Motor neuron (in vitro differentiated cells): Measurements from ENCODE around the gene HCFC1R1. TPM values are rescaled to one million over a fixed set of nuclear protein-coding genes. Genes with fewer than 3 reads are reported as not detected.

ENCODE experiments used
- ATAC-seq, 8 experiments: fragments of 200-7000 bp; cut with Tn5 transposase; replicated peaks in 6 of 8; 2 replicates each; pipeline ENCODE4 v1.8.0; 2021; ENCODE audit warnings: mild to moderate bottlenecking in 8 of 8, moderate library complexity in 8 of 8
- H3K27ac ChIP-seq, 2 donors: fragments of 250-450 bp; sonication (Bioruptor Pico); 2 replicates each; pipeline ENCODE4 v1.9.0; 2021; ENCODE audit warnings: antibody characterized with exemption in 2 of 2, mild to moderate bottlenecking in 2 of 2, moderate library complexity in 1 of 2
- H3K4me1 ChIP-seq, 2 donors: fragments of 250-450 bp; sonication (Bioruptor Pico); replicated peaks in 1 of 2; 2 replicates each; pipeline ENCODE4 v1.6.1; 2021; ENCODE audit warnings: antibody characterized with exemption in 2 of 2, mild to moderate bottlenecking in 2 of 2, moderate library complexity in 1 of 2
- H3K4me3 ChIP-seq, 5 donors: fragments of 250-450 bp; sonication (Bioruptor Pico); 2 replicates each; pipeline ENCODE4 v1.9.0; 2021; ENCODE audit warnings: antibody characterized with exemption in 5 of 5, mild to moderate bottlenecking in 5 of 5, moderate library complexity in 4 of 5
- WGBS, 10 experiments: fragments of 450-650 bp; shearing (Covaris generic); methylation state at CpG; one replicate each; pipeline ENCODE4 v1.0.0; 2022; 5-methylcytosine and 5-hydroxymethylcytosine counted together
- in situ Hi-C, 9 experiments: fragments of 400-800 bp; cut with MboI; loops; one replicate each; pipeline ENCODE4 v1.15.0; 2021; ENCODE audit warnings: low sequenced_read_pairs in 9 of 9, low pct_unique_long_range_greater_than_20kb in 2 of 9; ENCODE audit not compliant: unreplicated experiment in 9 of 9
- total RNA-seq, 8 experiments: library from RNA; unstranded; fragments of 300-600 nt; gene quantifications; 2 replicates each; pipeline versions ENCODE4 v1.2.3 to v1.2.4, GENCODE V29; 2022

The HCFC1R1 gene
- total RNA-seq, 8 experiments from 2014 or later: 30.2 to 71.4 (median 40.8) TPM

DNA sequence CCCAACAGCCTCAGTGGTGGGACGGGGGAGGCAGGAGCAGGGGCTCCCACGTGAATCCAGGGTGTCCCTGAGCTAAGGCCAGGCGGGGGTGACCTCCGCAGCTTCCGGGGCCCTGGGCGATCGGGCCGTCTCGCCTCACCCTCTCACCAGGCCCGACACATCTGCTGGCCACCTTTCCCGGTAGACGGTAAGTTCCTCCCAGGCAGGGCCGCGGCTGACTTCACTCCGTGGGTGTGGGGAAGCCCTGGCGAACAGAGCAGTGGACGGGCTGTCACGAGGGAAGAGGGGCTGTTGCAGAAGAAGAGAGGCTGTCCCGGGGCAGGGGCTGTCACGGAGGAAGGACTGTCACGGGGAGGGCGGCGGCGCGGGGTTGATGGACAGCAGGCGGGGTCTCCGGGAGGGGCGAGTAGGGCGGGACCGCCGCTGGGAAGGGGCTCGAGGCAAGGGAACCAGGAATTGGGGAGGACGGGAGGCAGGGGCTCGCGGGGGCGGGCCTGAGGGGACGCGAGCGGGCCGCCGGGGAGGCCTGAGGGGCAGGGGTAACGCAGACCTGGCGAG, 44.0 kb downstream of the HCFC1R1 start:
- H3K27ac ChIP-seq: no peak overlapping the region
- peak overlapping the region; percentile 48 to 77 (median 61) for H3K4me3 ChIP-seq
- H3K4me1 ChIP-seq: peaks cover 7 to 15% of the 10 kb centered on the region in 2 donors
- ATAC-seq: peak in 3 of 8 experiments; percentile 9 to 29 (median 10)
- 0 to 4% methylated on average over 1 to 7 of the region's 43 CpGs; no CpG with 5 or more reads in 8 of the 10 experiments for WGBS, 10 experiments
- in situ Hi-C loops: no loop called here

- in situ Hi-C loops: no loop called here
- ATAC-seq: no peak
- WGBS, 10 experiments: 57 to 100% (median 88%) methylated on average over 1 to 3 of the region's 6 CpGs; no CpG with 5 or more reads in 3 of the 10 experiments
- Histone ChIP-seq H3K4me1 (peaks cover 7 to 15% of the 10 kb centered on the region in 2 donors), H3K27ac (no peak overlapping the region), H3K4me3 (no peak overlapping the region)
Observed at GRCh38 chr16:2977440-2977839, 46.3 kb downstream of the HCFC1R1 start.

GRCh38 chr16:2976673-2977072, 47.1 kb downstream of the HCFC1R1 start:
- peaks cover 7 to 12% of the 10 kb centered on the region in 2 donors for H3K4me1 ChIP-seq
- in situ Hi-C loops: no loop called here
- ATAC-seq: no peak
- no peak overlapping the region for H3K27ac ChIP-seq
- H3K4me3 ChIP-seq: no peak overlapping the region
- WGBS, 10 experiments: no CpG with 5 or more reads among the region's 15 CpGs

DNA sequence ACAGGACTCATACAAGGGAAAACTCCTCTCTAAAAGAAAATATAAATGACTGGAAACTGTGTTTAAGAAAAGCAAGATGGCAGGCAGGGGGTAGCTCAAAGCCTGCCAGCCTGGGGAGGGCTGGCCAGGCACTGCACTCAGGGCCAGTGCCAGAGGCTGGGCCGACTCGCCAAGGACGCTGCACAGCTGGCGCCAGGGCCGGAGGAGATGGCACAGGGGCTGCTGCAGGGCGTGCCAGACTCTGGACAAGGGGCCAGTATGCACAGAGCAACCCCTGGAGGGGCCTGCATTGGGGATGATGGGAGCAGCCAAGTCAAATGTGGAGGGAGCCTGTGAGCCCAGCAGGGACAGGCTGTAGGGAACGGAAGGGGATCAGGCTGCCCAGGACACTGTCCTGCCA, 47.5 kb downstream of the HCFC1R1 start:
- WGBS, 10 experiments: 90 to 100% methylated on average over 2 to 5 of the region's 7 CpGs; no CpG with 5 or more reads in 8 of the 10 experiments
- in situ Hi-C loops: no loop called here
- Histone ChIP-seq H3K4me1 (peaks cover 5 to 7% of the 10 kb centered on the region in 2 donors), H3K4me3 (no peak overlapping the region), H3K27ac (no peak overlapping the region)
- ATAC-seq: no peak

- no peak overlapping the region for H3K4me3 ChIP-seq
- in situ Hi-C loops: no loop called here
- no peak for ATAC-seq
- WGBS, 10 experiments: 96 to 100% (median 99%) methylated on average over 1 to 9 of the region's 28 CpGs; no CpG with 5 or more reads in 6 of the 10 experiments
- H3K27ac ChIP-seq: no peak overlapping the region
- H3K4me1 ChIP-seq: peaks cover 6 to 9% of the 10 kb centered on the region in 2 donors
Observed at GRCh38 chr16:2975161-2975795, 48.5 kb downstream of the HCFC1R1 start.

GRCh38 chr16:2974319-2975056, 49.3 kb downstream of the HCFC1R1 start:
- Histone ChIP-seq H3K4me3 (no peak overlapping the region), H3K27ac (no peak overlapping the region), H3K4me1 (peaks cover 8% of the 10 kb centered on the region in 2 donors)
- no peak for ATAC-seq
- 86 to 100% methylated on average over 1 of the region's 15 CpGs; no CpG with 5 or more reads in 8 of the 10 experiments for WGBS, 10 experiments
- in situ Hi-C loops: no loop called here

- in situ Hi-C loops: no loop called here
- H3K4me1 ChIP-seq: peaks cover 8% of the 10 kb centered on the region in 2 donors
- H3K27ac ChIP-seq: no peak overlapping the region
- ATAC-seq: no peak
- H3K4me3 ChIP-seq: no peak overlapping the region
- 87 to 93% (median 87%) methylated on average over 3 to 4 of the region's 17 CpGs; no CpG with 5 or more reads in 7 of the 10 experiments for WGBS, 10 experiments
Observed at GRCh38 chr16:2973605-2974318, 50.0 kb downstream of the HCFC1R1 start.

- ATAC-seq: no peak
- 100% methylated on average over 2 of the region's 5 CpGs; no CpG with 5 or more reads in 9 of the 10 experiments for WGBS, 10 experiments
- Histone ChIP-seq H3K4me3 (no peak overlapping the region), H3K4me1 (peaks cover 8 to 13% of the 10 kb centered on the region in 2 donors), H3K27ac (no peak overlapping the region)
- in situ Hi-C loops: no loop called here
Observed at GRCh38 chr16:2973093-2973492, 50.6 kb downstream of the HCFC1R1 start.

Other genes starting within 250 kb of the HCFC1R1 start
- gene ELOB, start 246.7 kb downstream of the HCFC1R1 start, total RNA-seq: 100 to 1,000 TPM; 244 to 395 (median 281) TPM
- under 1 TPM in 4 of 8 experiments, not detected in 4; 0.22 to 0.51 (median 0.33) TPM for gene PRSS33, start 236.4 kb downstream of the HCFC1R1 start, total RNA-seq
- gene PRSS41, start 225.5 kb downstream of the HCFC1R1 start, total RNA-seq: not detected
- 1 to 10 TPM in 2 of 8 experiments, not detected in 6; 1.5 to 1.8 TPM for gene PRSS21, start 206.7 kb downstream of the HCFC1R1 start, total RNA-seq
- gene ZG16B, start 193.6 kb downstream of the HCFC1R1 start, total RNA-seq: 1 to 10 TPM in 3 of 8 experiments, under 1 TPM in 1, not detected in 4; 0.54 to 1.4 (median 1.2) TPM
- 1 to 10 TPM in 1 of 8 experiments, under 1 TPM in 1, not detected in 6; 0.81 to 1.0 TPM for gene PRSS22, start 165.8 kb downstream of the HCFC1R1 start, total RNA-seq
- 100 to 1,000 TPM in 1 of 8 experiments, 10 to 100 TPM in 7; 41.6 to 136 (median 49.4) TPM for gene FLYWCH2, start 140.7 kb downstream of the HCFC1R1 start, total RNA-seq
- gene FLYWCH1, start 112.0 kb downstream of the HCFC1R1 start, total RNA-seq: 10 to 100 TPM; 15.0 to 55.9 (median 23.0) TPM
- 1 to 10 TPM in 5 of 8 experiments, under 1 TPM in 3; 0.36 to 5.3 (median 1.6) TPM for gene KREMEN2, start 59.7 kb downstream of the HCFC1R1 start, total RNA-seq
- gene PAQR4, start 54.6 kb downstream of the HCFC1R1 start, total RNA-seq: 10 to 100 TPM in 7 of 8 experiments, 1 to 10 TPM in 1; 1.6 to 36.4 (median 16.8) TPM
- 10 to 100 TPM in 3 of 8 experiments, 1 to 10 TPM in 4, under 1 TPM in 1; 0.36 to 48.7 (median 3.6) TPM for gene PKMYT1, start 43.5 kb downstream of the HCFC1R1 start, total RNA-seq
- 1 to 10 TPM in 1 of 8 experiments, under 1 TPM in 7; 0.15 to 1.9 (median 0.32) TPM for gene CLDN9, start 11.0 kb downstream of the HCFC1R1 start, total RNA-seq
- gene CLDN6, start 5.8 kb downstream of the HCFC1R1 start, total RNA-seq: 1 to 10 TPM in 4 of 8 experiments, under 1 TPM in 4; 0.27 to 6.0 (median 1.3) TPM
- gene TNFRSF12A, start 3.6 kb downstream of the HCFC1R1 start, total RNA-seq: 100 to 1,000 TPM in 1 of 8 experiments, 10 to 100 TPM in 4, 1 to 10 TPM in 3; 4.3 to 144 (median 14.3) TPM
- 10 to 100 TPM in 6 of 8 experiments, 1 to 10 TPM in 2; 6.8 to 32.1 (median 14.0) TPM for gene THOC6, start 93 bp upstream of the HCFC1R1 start, total RNA-seq
- under 1 TPM; 0.11 to 0.95 (median 0.21) TPM for gene BICDL2, start 13.0 kb upstream of the HCFC1R1 start, total RNA-seq
- 1 to 10 TPM in 3 of 8 experiments, under 1 TPM in 5; 0.11 to 1.7 (median 0.75) TPM for gene MMP25, start 22.6 kb upstream of the HCFC1R1 start, total RNA-seq
- gene IL32, start 41.7 kb upstream of the HCFC1R1 start, total RNA-seq: 10 to 100 TPM in 3 of 8 experiments, 1 to 10 TPM in 3, under 1 TPM in 2; 0.22 to 41.3 (median 4.0) TPM
- gene ZSCAN10, start 75.4 kb upstream of the HCFC1R1 start, total RNA-seq: under 1 TPM in 6 of 8 experiments, not detected in 2; 0.17 to 0.71 (median 0.40) TPM
- 10 to 100 TPM in 7 of 8 experiments, 1 to 10 TPM in 1; 7.8 to 19.2 (median 14.9) TPM for gene ZNF205, start 88.6 kb upstream of the HCFC1R1 start, total RNA-seq
- gene ZNF213, start 111.1 kb upstream of the HCFC1R1 start, total RNA-seq: 1 to 10 TPM; 2.6 to 9.6 (median 6.5) TPM
- 1 to 10 TPM in 1 of 8 experiments, under 1 TPM in 3, not detected in 4; 0.32 to 1.4 (median 0.85) TPM for gene OR1F1, start 164.3 kb upstream of the HCFC1R1 start, total RNA-seq
- 10 to 100 TPM in 3 of 8 experiments, 1 to 10 TPM in 5; 7.3 to 14.8 (median 9.3) TPM for gene ZNF200, start 211.2 kb upstream of the HCFC1R1 start, total RNA-seq
- gene MEFV, start 232.7 kb upstream of the HCFC1R1 start, total RNA-seq: under 1 TPM in 6 of 8 experiments, not detected in 2; 0.05 to 0.47 (median 0.19) TPM